ENCODE results near the gene PHACTR3.

DNA sequence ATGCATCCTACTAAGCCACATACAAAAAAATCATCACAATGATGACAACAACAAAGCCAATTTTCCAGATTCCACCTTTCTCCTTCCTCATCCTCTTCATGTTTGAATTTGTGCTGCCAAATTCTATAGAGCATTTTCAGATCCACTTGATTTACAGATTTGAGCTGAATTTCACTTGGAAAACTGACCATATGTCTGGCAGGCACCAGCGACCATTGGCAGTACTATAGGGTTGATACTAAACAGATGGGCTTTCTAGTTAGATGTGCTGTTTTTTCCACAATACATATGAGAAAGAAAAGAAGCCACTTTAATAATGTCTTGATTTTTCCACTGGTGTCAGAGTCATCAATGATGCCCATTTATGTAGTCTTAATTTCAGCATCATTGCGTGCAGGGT is 127.0 kb downstream of the PHACTR3 start:
- TF ChIP-seq EZH2 (IDR thresholded peaks at IDR 0.05; ENCODE audit: borderline replicate concordance, low read depth, low read length, severe bottlenecking) = no peak
- TF ChIP-seq POLR2A (IDR thresholded peaks at IDR 0.05; ENCODE audit: low read depth, low read length) = no peak
- TF ChIP-seq, protein P1, sequence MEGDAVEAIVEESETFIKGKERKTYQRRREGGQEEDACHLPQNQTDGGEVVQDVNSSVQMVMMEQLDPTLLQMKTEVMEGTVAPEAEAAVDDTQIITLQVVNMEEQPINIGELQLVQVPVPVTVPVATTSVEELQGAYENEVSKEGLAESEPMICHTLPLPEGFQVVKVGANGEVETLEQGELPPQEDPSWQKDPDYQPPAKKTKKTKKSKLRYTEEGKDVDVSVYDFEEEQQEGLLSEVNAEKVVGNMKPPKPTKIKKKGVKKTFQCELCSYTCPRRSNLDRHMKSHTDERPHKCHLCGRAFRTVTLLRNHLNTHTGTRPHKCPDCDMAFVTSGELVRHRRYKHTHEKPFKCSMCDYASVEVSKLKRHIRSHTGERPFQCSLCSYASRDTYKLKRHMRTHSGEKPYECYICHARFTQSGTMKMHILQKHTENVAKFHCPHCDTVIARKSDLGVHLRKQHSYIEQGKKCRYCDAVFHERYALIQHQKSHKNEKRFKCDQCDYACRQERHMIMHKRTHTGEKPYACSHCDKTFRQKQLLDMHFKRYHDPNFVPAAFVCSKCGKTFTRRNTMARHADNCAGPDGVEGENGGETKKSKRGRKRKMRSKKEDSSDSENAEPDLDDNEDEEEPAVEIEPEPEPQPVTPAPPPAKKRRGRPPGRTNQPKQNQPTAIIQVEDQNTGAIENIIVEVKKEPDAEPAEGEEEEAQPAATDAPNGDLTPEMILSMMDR (IDR thresholded peaks at IDR 0.05; ENCODE audit: extremely low read depth in 1 of 2, insufficient read depth in 1 of 2, low read depth in 1 of 2, low read length in 2 of 2) = no peak
- no peak for TF ChIP-seq FOS (IDR thresholded peaks at IDR 0.05; ENCODE audit: borderline replicate concordance, insufficient read depth, low read length)
- no peak for TF ChIP-seq MYC (IDR thresholded peaks at IDR 0.05; ENCODE audit: low read depth, low read length)
- TF ChIP-seq POLR2AphosphoS5 (IDR thresholded peaks at IDR 0.05; ENCODE audit: insufficient read depth, low read depth, low read length) = no peak
- no peak for TF ChIP-seq MAX (IDR thresholded peaks at IDR 0.05; ENCODE audit: insufficient read depth, insufficient read length)
- no peak for TF ChIP-seq JUN (IDR thresholded peaks at IDR 0.05; ENCODE audit: borderline replicate concordance, insufficient read depth, insufficient read length, low read depth)
- no peak for TF ChIP-seq GATA2 (IDR thresholded peaks at IDR 0.05; ENCODE audit: insufficient read depth, insufficient read length, low read depth, low read length)
